ENCODE data around the gene TENM4.
A peak's percentile ranks its signal among the peaks of the same experiment; 100 is the strongest.

GRCh38 chr11:78715639-78716311 is 725.1 kb downstream of the TENM4 start:
- TF ChIP-seq CTCF (IDR thresholded peaks at IDR 0.05) (peak in 1 of 4 experiments; percentile 19), POLR2A (IDR thresholded peaks at IDR 0.05) (no peak)

Data from uterus (tissue), 2 donors.